H9 (cell line): ENCODE results near the gene RSBN1L. TPM values are rescaled to one million over a fixed set of nuclear protein-coding genes. Genes with fewer than 3 reads are reported as not detected.

ENCODE experiments used
- DNase-seq: peaks from one replicate; pipeline ENCODE4 v3.0.0-alpha.2; 2017
- H2AFZ ChIP-seq: one replicate; pipeline ENCODE4 v1.6.1; 2013; ENCODE audit warnings: mild to moderate bottlenecking, low read length, control low read depth, moderate library complexity
- H2AK5ac ChIP-seq: 2 replicates; pipeline ENCODE4 v1.6.1; 2013; ENCODE audit warnings: low read length, control low read depth, mixed read lengths; ENCODE audit not compliant: insufficient read length
- H2BK120ac ChIP-seq: one replicate; pipeline ENCODE4 v1.6.1; 2013; ENCODE audit warnings: low read depth, mild to moderate bottlenecking, low read length, control low read depth, inconsistent platforms; ENCODE audit not compliant: poor library complexity, severe bottlenecking
- H2BK12ac ChIP-seq: 2 replicates; pipeline ENCODE4 v1.6.1; 2013; ENCODE audit warnings: low read length, control low read depth, mixed read lengths, low read depth; ENCODE audit not compliant: insufficient read length
- H2BK15ac ChIP-seq: 2 replicates; pipeline ENCODE4 v1.6.1; 2013; ENCODE audit warnings: low read depth, low read length, control low read depth
- H2BK20ac ChIP-seq: one replicate; pipeline ENCODE4 v1.6.1; 2013; ENCODE audit warnings: low read depth, mild to moderate bottlenecking, low read length, control low read depth, inconsistent platforms; ENCODE audit not compliant: poor library complexity, severe bottlenecking
- H2BK5ac ChIP-seq: 2 replicates; pipeline ENCODE4 v1.6.1; 2013; ENCODE audit warnings: low read length, control low read depth, mixed read lengths; ENCODE audit not compliant: insufficient read length
- H3K14ac ChIP-seq: 2 replicates; pipeline ENCODE4 v1.6.1; 2013; ENCODE audit warnings: low read length, control low read depth; ENCODE audit not compliant: insufficient read depth
- H3K18ac ChIP-seq: 2 replicates; pipeline ENCODE4 v1.6.1; 2013; ENCODE audit warnings: low read depth, mild to moderate bottlenecking, mixed read lengths, low read length, control low read depth; ENCODE audit not compliant: insufficient read length
- H3K23ac ChIP-seq: 2 replicates; pipeline ENCODE4 v1.6.1; 2013; ENCODE audit warnings: low read length, control low read depth, mixed read lengths, low read depth; ENCODE audit not compliant: insufficient read length
- H3K23me2 ChIP-seq: 2 replicates; pipeline ENCODE4 v1.6.1; 2013; ENCODE audit warnings: low read depth, mild to moderate bottlenecking, mixed read lengths, low read length, control low read depth; ENCODE audit not compliant: insufficient read length, poor library complexity, severe bottlenecking
- H3K27ac ChIP-seq: 2 replicates; pipeline ENCODE4 v1.5.1; 2013; ENCODE audit warnings: low read length, control low read depth, mixed read lengths, low read depth; ENCODE audit not compliant: insufficient read length
- H3K27me3 ChIP-seq: 2 replicates; pipeline ENCODE4 v1.6.1; 2013; ENCODE audit warnings: low read length, control low read depth, inconsistent platforms; ENCODE audit not compliant: insufficient read depth
- H3K4ac ChIP-seq: 2 replicates; pipeline ENCODE4 v1.6.1; 2013; ENCODE audit warnings: low read depth, mild to moderate bottlenecking, control low read depth, inconsistent platforms, low read length, moderate library complexity
- H3K4me1 ChIP-seq: 2 replicates; pipeline ENCODE4 v1.6.1; 2013; ENCODE audit warnings: low read length, control low read depth, inconsistent platforms; ENCODE audit not compliant: insufficient read depth
- H3K4me2 ChIP-seq: 2 replicates; pipeline ENCODE4 v1.6.1; 2013; ENCODE audit warnings: low read length, control low read depth, mixed read lengths; ENCODE audit not compliant: insufficient read length, insufficient read depth
- H3K56ac ChIP-seq: 2 replicates; pipeline ENCODE4 v1.6.1; 2013; ENCODE audit warnings: low read depth, mild to moderate bottlenecking, mixed read lengths, low read length, control low read depth; ENCODE audit not compliant: insufficient read length
- H3K79me1 ChIP-seq: 2 replicates; pipeline ENCODE4 v1.6.1; 2013; ENCODE audit warnings: low read depth, mild to moderate bottlenecking, moderate library complexity, low read length, control low read depth, inconsistent platforms; ENCODE audit not compliant: insufficient read depth, poor library complexity, severe bottlenecking
- H3K79me2 ChIP-seq: 2 replicates; pipeline ENCODE4 v1.6.1; 2013; ENCODE audit warnings: low read length, control low read depth, inconsistent platforms; ENCODE audit not compliant: insufficient read depth
- H3K9ac ChIP-seq: 2 replicates; pipeline ENCODE4 v1.6.1; 2013; ENCODE audit warnings: low read length, control low read depth, mixed read lengths; ENCODE audit not compliant: insufficient read length; ENCODE audit errors: extremely low read depth
- H3K9me3 ChIP-seq: one replicate; pipeline ENCODE4 v1.6.1; 2013; ENCODE audit warnings: low read depth, low read length, inconsistent platforms; ENCODE audit not compliant: control insufficient read depth
- H3T11ph ChIP-seq: one replicate; pipeline ENCODE4 v1.6.1; 2013; ENCODE audit warnings: mild to moderate bottlenecking, low read length, control low read depth, inconsistent platforms
- H4K20me1 ChIP-seq: one replicate; pipeline ENCODE4 v1.6.1; 2013; ENCODE audit not compliant: control insufficient read depth, insufficient read length, insufficient read depth
- H4K5ac ChIP-seq: 2 replicates; pipeline ENCODE4 v1.6.1; 2013; ENCODE audit warnings: low read depth, mild to moderate bottlenecking, mixed read lengths, low read length, control low read depth; ENCODE audit not compliant: insufficient read length
- H4K8ac ChIP-seq: replicated peaks from 2 replicates; pipeline ENCODE4 v1.6.1; 2013; ENCODE audit warnings: low read length, control low read depth, mixed read lengths, low read depth; ENCODE audit not compliant: insufficient read length
- H4K91ac ChIP-seq: 2 replicates; pipeline ENCODE4 v1.6.1; 2013; ENCODE audit warnings: low read depth, mild to moderate bottlenecking, moderate library complexity, mixed read lengths, low read length, control low read depth; ENCODE audit not compliant: insufficient read length
- H3K27ac Mint-ChIP-seq, 3 experiments: 2 replicates in 2 of 3; 3 replicates in 1 of 3; pipeline ENCODE4 v1.8.0; 2020 to 2021; ENCODE audit warnings: mixed read lengths in 3 of 3, mild to moderate bottlenecking in 1 of 3, moderate library complexity in 1 of 3
- H3K27me3 Mint-ChIP-seq: 2 replicates; pipeline ENCODE4 v1.8.0; 2021; ENCODE audit warnings: low read depth, mild to moderate bottlenecking, moderate library complexity, mixed read lengths
- H3K36me3 Mint-ChIP-seq, 3 experiments: 2 replicates in 2 of 3; 3 replicates in 1 of 3; pipeline ENCODE4 v1.8.0; 2020 to 2021; ENCODE audit warnings: low read depth in 3 of 3, mixed read lengths in 3 of 3; ENCODE audit not compliant: insufficient read depth in 1 of 3
- H3K4me1 Mint-ChIP-seq, 2 experiments: 2 replicates each; pipeline ENCODE4 v1.8.0; 2020; ENCODE audit warnings: mixed read lengths in 2 of 2
- H3K4me3 Mint-ChIP-seq, 2 experiments: 2 replicates in 1 of 2; 3 replicates in 1 of 2; pipeline ENCODE4 v1.8.0; 2020 to 2021; ENCODE audit warnings: mild to moderate bottlenecking in 2 of 2, mixed read lengths in 2 of 2, moderate library complexity in 1 of 2
- H3K9me3 Mint-ChIP-seq, 2 experiments: 2 replicates in 1 of 2; 3 replicates in 1 of 2; pipeline ENCODE4 v1.8.0; 2020; ENCODE audit warnings: mild to moderate bottlenecking in 2 of 2, mixed read lengths in 2 of 2, moderate library complexity in 1 of 2
- CTCF ChIP-seq: fragments of 200-600 bp; sonication (generic); conservative IDR thresholded peaks from 3 replicates; pipeline ENCODE4 v1.8.0; 2021; ENCODE audit warnings: antibody characterized with exemption, mild to moderate bottlenecking
- total RNA-seq: library from RNA; stranded (reverse); gene quantifications from 2 replicates; pipeline ENCODE4 v1.2.1, GENCODE V29; 2021

RSBN1L gene
- total RNA-seq, 1 experiment from 2014 or later, result 20.6 TPM

GRCh38 chr7:77786741-77787140 is 90.5 kb downstream of the RSBN1L start:
- Mint-ChIP-seq H3K27me3 (no peaks in the 10 kb centered on the region), H3K27ac (no peak overlapping the region), H3K4me1 (peaks cover 4 to 5% of the 10 kb centered on the region in 2 experiments), H3K9me3 (peaks cover 9 to 13% of the 10 kb centered on the region in 2 experiments; a peak in 4 of 5 replicates), H3K36me3 (peaks cover 21 to 32% (median 24%) of the 10 kb centered on the region in 3 experiments; a peak in 6 of 7 replicates), H3K4me3 (no peak overlapping the region)
- Histone ChIP-seq H2BK15ac (no peak overlapping the region), H2BK120ac (no peak overlapping the region), H2BK20ac (no peak overlapping the region), H2AFZ (no peak overlapping the region), H3K27me3 (no peaks in the 10 kb centered on the region), H3K56ac (no peak overlapping the region), H3K4me2 (no peak overlapping the region), H3K14ac (no peak overlapping the region), H4K5ac (no peak overlapping the region), H2BK12ac (no peak overlapping the region), H3K23ac (no peak overlapping the region), H3K9me3 (no peaks in the 10 kb centered on the region), H3T11ph (no peak overlapping the region), H4K8ac (no peak overlapping the region), H3K27ac (no peak overlapping the region), H2BK5ac (no peak overlapping the region), H3K4me1 (no peaks in the 10 kb centered on the region), H3K18ac (no peak overlapping the region), H3K23me2 (no peaks in the 10 kb centered on the region), H4K20me1 (no peaks in the 10 kb centered on the region), H3K79me2 (no peaks in the 10 kb centered on the region), H3K9ac (no peak overlapping the region), H2AK5ac (no peak overlapping the region), H3K4ac (no peak overlapping the region), H4K91ac (no peak overlapping the region), H3K79me1 (no peaks in the 10 kb centered on the region)
- no peak for TF ChIP-seq CTCF
- no peak for DNase-seq
